ENCODE data around the gene SNAI3. TPM values are rescaled to one million over a fixed set of nuclear protein-coding genes. Genes with fewer than 3 reads are reported as not detected.
"Not testable (repeated sequence)": the region's sequence is repeated elsewhere in the genome, so short reads cannot be mapped to it uniquely, and the experiment has no call there.

The SNAI3 gene
- total and polyA plus RNA-seq, 2 experiments from 2014 or later = 2.9 to 3.7 TPM

DNA sequence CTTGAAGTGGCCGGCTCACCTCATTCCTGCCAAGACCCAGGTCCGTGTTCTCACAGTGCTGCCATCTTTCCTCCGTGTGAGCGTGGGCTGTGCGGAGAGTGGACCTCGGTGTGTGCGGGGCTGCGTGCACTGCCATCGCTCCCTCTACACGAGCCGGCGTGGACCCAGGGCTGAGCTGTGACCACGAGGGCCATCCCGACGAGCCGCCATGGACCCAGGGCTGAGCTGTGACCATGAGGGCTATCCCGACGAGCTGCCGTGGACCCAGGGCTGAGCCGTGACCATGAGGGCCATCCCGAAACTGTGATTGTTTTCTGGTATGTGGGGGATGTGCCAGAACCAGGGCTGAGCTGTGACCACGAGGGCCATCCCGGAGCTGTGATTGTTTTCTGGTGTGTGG, 14.5 kb downstream of the SNAI3 start:
- no peak for DNase-seq (ENCODE audit: low read depth in 1 of 2, low spot score in 1 of 2)
- Histone ChIP-seq H3K9me3 (ENCODE audit: low read depth) (no peaks in the 10 kb centered on the region), H3K36me3 (no peaks in the 10 kb centered on the region), H3K27ac (no peak overlapping the region), H3K4me3 (no peak overlapping the region), H3K4me1 (ENCODE audit: low read depth) (peaks cover 14% of the 10 kb centered on the region), H3K27me3 (no peaks in the 10 kb centered on the region)
- TF ChIP-seq, protein P1, sequence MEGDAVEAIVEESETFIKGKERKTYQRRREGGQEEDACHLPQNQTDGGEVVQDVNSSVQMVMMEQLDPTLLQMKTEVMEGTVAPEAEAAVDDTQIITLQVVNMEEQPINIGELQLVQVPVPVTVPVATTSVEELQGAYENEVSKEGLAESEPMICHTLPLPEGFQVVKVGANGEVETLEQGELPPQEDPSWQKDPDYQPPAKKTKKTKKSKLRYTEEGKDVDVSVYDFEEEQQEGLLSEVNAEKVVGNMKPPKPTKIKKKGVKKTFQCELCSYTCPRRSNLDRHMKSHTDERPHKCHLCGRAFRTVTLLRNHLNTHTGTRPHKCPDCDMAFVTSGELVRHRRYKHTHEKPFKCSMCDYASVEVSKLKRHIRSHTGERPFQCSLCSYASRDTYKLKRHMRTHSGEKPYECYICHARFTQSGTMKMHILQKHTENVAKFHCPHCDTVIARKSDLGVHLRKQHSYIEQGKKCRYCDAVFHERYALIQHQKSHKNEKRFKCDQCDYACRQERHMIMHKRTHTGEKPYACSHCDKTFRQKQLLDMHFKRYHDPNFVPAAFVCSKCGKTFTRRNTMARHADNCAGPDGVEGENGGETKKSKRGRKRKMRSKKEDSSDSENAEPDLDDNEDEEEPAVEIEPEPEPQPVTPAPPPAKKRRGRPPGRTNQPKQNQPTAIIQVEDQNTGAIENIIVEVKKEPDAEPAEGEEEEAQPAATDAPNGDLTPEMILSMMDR (IDR thresholded peaks at IDR 0.05; ENCODE audit: low read depth, low read length) = no peak

DNA sequence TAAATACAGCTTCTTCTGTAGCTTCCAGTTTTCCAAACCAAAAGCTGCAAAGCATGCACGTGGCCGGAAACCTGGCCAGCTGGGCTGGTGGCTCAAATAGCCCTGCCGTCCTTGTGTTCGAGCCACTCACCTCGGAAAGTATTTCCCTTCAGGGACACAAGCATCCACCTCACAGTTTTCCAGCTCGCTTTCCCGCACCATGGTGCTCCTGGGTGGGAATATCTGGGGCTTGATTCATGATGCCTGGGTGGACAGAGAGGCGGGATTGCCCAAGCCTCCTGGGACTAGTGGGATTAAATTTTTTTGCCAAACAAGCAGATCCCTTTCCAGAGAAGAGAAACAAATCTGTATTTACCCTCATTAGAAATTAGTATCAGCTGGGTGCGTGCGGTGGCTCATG, 16.3 kb downstream of the SNAI3 start:
- Histone ChIP-seq H3K27ac (no peak overlapping the region), H3K4me1 (ENCODE audit: low read depth) (peaks cover 14% of the 10 kb centered on the region), H3K9me3 (ENCODE audit: low read depth) (no peaks in the 10 kb centered on the region), H3K27me3 (no peaks in the 10 kb centered on the region), H3K36me3 (no peaks in the 10 kb centered on the region), H3K4me3 (no peak overlapping the region)
- no peak for DNase-seq (ENCODE audit: low read depth in 1 of 2, low spot score in 1 of 2)
- TF ChIP-seq, protein P1 (IDR thresholded peaks at IDR 0.05; ENCODE audit: low read depth, low read length) = no peak

DNA sequence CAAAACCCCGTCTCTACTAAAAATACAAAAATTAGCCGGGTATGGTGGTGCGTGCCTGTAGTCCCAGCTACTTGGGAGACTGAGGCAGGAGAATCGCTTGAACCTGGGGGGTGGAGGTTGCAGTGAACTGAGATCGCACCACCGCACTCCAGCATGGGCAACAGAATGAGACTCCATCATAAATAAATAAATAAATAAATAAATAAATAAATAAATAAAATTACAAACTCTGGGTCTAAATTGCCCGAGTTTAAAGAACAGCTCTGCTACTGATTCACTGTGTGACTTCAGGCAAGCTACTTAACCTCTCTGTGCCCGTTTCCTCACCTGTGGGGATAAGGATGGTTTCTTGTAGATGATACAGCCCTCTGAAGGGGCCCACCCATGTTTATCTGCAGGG, 16.8 kb downstream of the SNAI3 start:
- not testable (repeated sequence) for DNase-seq (ENCODE audit: low read depth in 1 of 2, low spot score in 1 of 2); H3K27me3 ChIP-seq; H3K4me3 ChIP-seq; H3K36me3 ChIP-seq; H3K9me3 ChIP-seq (ENCODE audit: low read depth); H3K27ac ChIP-seq
- H3K4me1 ChIP-seq (ENCODE audit: low read depth) = peaks cover 14% of the 10 kb centered on the region

DNA sequence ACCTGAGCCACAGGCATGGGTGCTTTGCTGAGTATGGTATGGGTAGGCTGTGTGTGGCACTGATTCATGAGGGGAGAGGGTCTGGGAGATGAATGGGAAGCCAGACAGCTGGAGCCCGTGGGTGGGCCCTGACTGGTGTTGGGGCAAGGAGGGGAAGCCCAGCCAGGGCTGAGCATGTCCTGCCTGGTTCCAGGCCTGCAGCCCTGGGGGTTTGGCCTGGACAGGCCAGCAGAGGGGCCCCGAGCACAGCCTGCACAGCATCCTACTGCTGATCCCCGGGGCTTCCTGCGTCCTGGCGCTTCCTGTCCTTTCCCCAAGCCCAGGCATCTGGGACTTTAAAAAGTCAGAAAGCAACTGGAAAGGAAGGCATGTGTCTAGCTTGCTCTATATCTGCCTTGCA, 18.8 kb downstream of the SNAI3 start:
- no peaks in the 10 kb centered on the region for H3K4me1 ChIP-seq (ENCODE audit: low read depth)
- H3K4me3 ChIP-seq = no peak overlapping the region
- H3K27ac ChIP-seq = no peak overlapping the region
- H3K9me3 ChIP-seq (ENCODE audit: low read depth) = no peaks in the 10 kb centered on the region
- DNase-seq (ENCODE audit: low read depth in 1 of 2, low spot score in 1 of 2) = peak in 1 of 2 donors; percentile 21
- no peaks in the 10 kb centered on the region for H3K27me3 ChIP-seq
- no peaks in the 10 kb centered on the region for H3K36me3 ChIP-seq
- TF ChIP-seq, protein P1 (IDR thresholded peaks at IDR 0.05; ENCODE audit: low read depth, low read length) = no peak

DNA sequence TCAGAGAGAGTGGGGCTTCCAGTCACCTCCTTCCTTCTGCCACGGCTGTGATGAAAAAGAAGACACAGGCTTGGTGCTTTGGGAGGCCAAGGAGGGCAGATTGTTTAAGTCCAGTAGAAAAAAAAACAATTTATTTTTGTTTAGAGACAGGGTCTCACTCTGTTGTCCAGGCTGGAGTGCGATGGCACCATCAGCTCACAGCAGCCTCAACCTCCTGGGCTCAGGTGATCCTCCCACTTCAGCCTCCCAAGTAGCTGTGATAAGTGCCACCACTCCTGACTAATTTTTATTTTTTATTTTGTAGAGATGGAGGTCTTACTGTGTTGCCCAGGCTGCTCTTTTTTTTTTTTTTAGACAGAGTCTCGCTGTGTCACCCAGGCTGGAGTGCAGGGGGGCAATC, 20.7 kb downstream of the SNAI3 start:
- Histone ChIP-seq H3K4me1 (ENCODE audit: low read depth) (no peaks in the 10 kb centered on the region), H3K36me3 (no peaks in the 10 kb centered on the region), H3K4me3 (no peak overlapping the region), H3K27me3 (no peaks in the 10 kb centered on the region), H3K9me3 (ENCODE audit: low read depth) (no peaks in the 10 kb centered on the region), H3K27ac (no peak overlapping the region)
- TF ChIP-seq, protein P1 (IDR thresholded peaks at IDR 0.05; ENCODE audit: low read depth, low read length) = no peak
- DNase-seq (ENCODE audit: low read depth in 1 of 2, low spot score in 1 of 2) = no peak

GRCh38 chr16:88665148-88665547, 21.2 kb downstream of the SNAI3 start:
- H3K27me3 ChIP-seq = no peaks in the 10 kb centered on the region
- no peaks in the 10 kb centered on the region for H3K36me3 ChIP-seq
- peaks cover under 1% of the 10 kb centered on the region for H3K4me1 ChIP-seq (ENCODE audit: low read depth)
- TF ChIP-seq, protein P1 (IDR thresholded peaks at IDR 0.05; ENCODE audit: low read depth, low read length) = no peak
- no peak overlapping the region for H3K27ac ChIP-seq
- no peak overlapping the region for H3K4me3 ChIP-seq
- DNase-seq (ENCODE audit: low read depth in 1 of 2, low spot score in 1 of 2) = no peak
- H3K9me3 ChIP-seq (ENCODE audit: low read depth) = no peaks in the 10 kb centered on the region

Data from cardiac muscle cell (in vitro differentiated cells and primary cell).